ELR (cell line): ENCODE measurements around the gene PYHIN1.

Source experiments
- DNase-seq: peaks from one replicate; pipeline ENCODE4 v3.0.0-alpha.2; 2015; ENCODE audit warnings: low read depth

The PYHIN1 gene

GRCh38 chr1:158931055-158931737 is at the start of gene PYHIN1:
Gene PYHIN1 (plus strand): TSS chr1:158931552. CDS start chr1:158936911, 5,359 bp downstream.
- no peak for DNase-seq

DNA sequence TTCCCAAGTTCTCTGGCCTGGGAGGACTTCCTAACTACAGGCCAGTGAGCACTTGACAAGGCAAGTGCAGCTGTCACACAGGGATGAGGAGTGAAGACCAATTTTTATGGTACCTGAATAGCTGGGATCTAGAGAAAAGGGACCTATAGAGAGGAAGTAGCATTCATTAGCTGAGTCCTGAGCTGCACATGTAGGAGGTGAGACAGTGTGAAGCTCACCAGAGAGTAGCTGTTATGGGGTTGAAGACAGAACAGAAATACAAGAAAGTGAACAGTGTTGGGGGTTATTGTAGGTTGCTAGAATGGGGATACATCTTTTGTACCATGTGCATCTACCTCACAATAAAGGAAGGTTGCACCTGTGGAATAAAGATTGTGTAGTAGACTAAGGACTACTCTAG is 37.7 kb upstream of the PYHIN1 start:
- no peak for DNase-seq

DNA sequence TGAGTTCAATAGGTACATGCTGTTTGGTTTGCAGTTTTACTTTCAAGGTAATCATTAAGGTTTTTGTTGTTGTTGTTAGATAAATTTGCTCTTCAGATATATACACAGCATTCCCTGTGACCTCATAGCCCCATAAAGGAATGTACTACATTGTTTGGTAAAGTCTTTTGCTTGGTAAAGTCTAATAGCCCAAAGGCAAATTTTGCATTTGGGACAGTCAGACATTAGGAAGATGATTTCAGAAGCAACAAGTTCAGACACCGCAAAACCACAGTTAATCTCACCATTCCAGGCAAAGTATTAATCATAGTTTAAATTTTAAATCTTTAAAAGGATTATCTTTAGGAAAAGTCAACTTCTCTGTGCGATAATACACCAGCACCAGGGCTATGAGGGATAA is 32.6 kb upstream of the PYHIN1 start:
- DNase-seq: no peak

- DNase-seq: no peak
Measured at GRCh38 chr1:158901623-158902022, 29.7 kb upstream of the PYHIN1 start.

- no peak for DNase-seq
Measured at GRCh38 chr1:158916085-158916484, 15.3 kb upstream of the PYHIN1 start.

- DNase-seq: no peak
Measured at GRCh38 chr1:158924677-158925076, 6.7 kb upstream of the PYHIN1 start.

GRCh38 chr1:158930504-158930903 is 848 bp upstream of the PYHIN1 start:
- no peak for DNase-seq

GRCh38 chr1:158932171-158932570 is 819 bp downstream of the PYHIN1 start:
- no peak for DNase-seq

DNA sequence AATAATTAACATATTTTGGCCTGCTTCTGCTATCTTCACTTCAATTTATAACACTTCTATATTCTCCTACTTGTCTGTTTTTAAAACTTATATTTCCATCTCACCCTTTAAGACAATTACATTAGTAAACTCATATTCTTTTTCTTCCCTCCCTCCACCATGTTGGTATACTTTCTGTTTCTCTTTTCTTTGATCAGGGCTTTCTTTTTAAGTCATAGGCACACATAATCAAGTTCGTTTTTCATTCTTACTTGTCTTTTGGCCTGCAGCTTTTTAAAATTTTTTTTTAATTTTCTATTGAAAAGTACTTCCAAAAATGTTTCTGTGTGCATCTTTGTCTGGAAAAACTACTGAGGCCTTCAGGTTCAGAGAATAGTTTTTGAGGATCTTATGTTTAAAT is 2.3 kb downstream of the PYHIN1 start:
- DNase-seq: no peak

DNA sequence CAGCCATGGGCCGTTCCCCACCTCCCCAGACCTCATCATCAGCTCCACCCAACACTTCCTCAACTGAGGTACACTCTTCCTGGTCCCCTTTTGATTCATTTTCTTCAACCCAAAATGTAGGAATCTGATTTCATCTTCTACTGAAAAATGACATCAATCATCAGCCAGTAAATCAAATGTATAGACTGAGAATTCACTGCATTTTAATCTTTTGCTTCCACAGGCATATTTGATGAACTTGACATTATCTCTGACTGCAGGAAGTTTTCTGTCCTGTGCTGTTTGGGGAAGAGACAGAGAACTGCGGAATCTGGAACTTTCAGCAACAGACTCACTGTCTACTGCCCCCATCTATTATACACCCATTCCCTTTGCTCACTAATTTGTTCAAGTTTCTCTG is 7.8 kb downstream of the PYHIN1 start:
- no peak for DNase-seq

DNA sequence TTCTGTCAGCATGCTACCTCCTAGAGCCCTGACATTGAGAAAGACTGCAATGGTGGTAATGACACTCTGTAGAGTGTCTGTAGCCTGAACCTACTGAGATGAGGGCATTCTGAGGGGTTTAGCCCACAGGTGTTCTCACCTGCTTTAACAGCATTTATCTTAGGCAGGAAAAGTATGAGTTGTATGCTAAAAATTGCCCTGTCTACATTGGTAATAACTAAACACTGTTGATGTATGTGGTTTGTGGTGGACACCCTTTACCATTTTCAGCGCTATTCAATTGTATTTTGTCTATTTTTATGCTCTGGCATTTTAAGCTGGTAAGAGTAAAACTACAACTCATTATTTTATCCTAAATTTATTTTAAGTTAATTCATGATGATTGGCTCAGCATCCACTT is 10.0 kb downstream of the PYHIN1 start:
- no peak for DNase-seq

- DNase-seq: peak; percentile 5
Measured at GRCh38 chr1:158942490-158942889, 11.1 kb downstream of the PYHIN1 start.

GRCh38 chr1:158943059-158943458 is 11.7 kb downstream of the PYHIN1 start:
- peak; percentile 50 for DNase-seq

- DNase-seq: peak; percentile 4
Measured at GRCh38 chr1:158945061-158945460, 13.7 kb downstream of the PYHIN1 start.

GRCh38 chr1:158946785-158947184 is 15.4 kb downstream of the PYHIN1 start:
- no peak for DNase-seq

DNA sequence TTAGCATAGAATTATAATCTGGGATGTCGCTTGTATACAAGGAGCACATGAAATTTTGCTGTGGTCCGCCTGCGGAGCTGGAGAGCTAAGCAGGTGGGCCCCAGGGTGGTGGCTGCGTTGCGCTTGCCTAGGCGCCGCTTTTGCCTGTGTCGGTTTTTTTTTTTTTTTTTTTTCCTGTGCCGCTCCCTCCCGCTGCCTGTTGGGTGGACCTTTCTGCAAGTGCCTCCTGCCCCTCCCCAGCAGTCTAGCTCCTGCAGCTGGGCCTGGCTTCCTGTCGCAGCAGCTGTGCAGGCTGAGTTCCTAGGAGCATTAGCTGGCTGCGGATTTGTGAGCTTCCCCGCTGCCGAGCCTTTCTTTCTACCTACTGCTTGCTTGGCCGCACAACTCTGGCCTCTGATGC is 20.6 kb downstream of the PYHIN1 start:
- no peak for DNase-seq

- no peak for DNase-seq
Measured at GRCh38 chr1:158952416-158952815, 21.1 kb downstream of the PYHIN1 start.

- peak; percentile 20 for DNase-seq
Measured at GRCh38 chr1:158961178-158961577, 29.8 kb downstream of the PYHIN1 start.

GRCh38 chr1:158962983-158963382 is 31.6 kb downstream of the PYHIN1 start:
- no peak for DNase-seq

GRCh38 chr1:158969166-158969565 is 37.8 kb downstream of the PYHIN1 start:
- DNase-seq: peak; percentile 1

DNA sequence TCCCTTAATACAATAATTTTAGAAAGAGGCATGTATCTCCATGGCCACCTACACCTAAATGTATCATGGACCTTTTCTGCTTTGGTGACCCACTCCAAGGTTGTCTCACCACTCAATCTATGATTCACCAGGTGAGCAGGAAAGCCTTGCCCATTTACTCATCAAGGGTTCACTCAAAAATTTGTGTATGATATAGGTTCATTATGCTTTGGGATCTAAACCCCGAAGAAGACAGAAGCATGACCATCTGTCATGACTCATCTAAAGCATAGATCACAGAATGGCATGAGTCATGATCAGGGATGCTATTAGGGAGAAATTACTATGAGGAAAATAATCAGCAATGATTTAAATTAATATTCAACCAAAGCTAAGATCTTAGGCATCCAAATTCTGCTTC is 38.5 kb downstream of the PYHIN1 start:
- peak; percentile 22 for DNase-seq

DNA sequence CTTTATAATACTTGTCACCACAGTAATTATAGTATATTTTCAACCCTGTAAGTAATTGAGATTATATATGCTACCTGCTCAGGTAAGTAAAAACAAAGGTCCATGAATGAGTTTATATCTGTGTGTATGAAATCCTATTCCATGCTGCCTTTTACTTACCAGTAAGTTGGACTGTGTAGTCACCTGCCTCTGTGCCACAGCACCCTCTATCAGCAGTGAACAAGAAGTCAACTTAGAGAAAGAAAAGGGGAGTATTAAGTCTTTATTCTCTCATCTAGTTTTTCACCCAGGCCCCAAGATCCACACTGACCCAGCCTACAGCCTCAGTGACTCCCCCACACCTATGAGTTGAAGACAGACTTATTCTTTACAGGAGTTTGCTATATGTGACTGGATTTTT is 41.5 kb downstream of the PYHIN1 start:
- peak; percentile 20 for DNase-seq

DNA sequence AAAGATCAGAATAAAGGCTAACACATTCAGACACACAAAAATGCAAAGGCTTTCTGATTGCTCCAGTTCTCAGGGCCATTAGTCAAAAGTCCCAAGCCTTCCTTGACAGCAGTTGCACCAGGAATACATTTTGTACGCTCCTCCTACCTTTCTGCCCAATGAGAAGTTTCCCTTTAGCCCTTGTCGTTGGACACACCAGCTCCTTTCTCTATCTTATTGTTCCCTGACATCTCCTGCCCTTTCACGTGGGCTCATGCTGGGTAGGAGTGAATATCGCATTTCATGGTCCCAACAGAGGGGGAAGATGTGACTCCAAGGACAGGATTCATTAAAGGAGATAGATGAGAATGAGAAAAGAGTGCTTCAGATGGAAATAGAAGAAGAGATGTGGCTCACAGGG is 44.9 kb downstream of the PYHIN1 start:
- DNase-seq: no peak

- DNase-seq: no peak
Measured at GRCh38 chr1:158978730-158979129, 47.4 kb downstream of the PYHIN1 start.
